Erythroblast (primary cell): Measurements from ENCODE around the gene FARSB.

Experiments
- GATA1 ChIP-seq: IDR thresholded peaks from 2 replicates; pipeline ENCODE4 v1.6.1; 2011; ENCODE audit warnings: low read depth, mild to moderate bottlenecking, control low read depth, low read length, moderate library complexity
- POLR2A ChIP-seq: IDR thresholded peaks from 2 replicates; pipeline ENCODE4 v1.6.1; 2011; ENCODE audit warnings: mild to moderate bottlenecking, low read length

DNA sequence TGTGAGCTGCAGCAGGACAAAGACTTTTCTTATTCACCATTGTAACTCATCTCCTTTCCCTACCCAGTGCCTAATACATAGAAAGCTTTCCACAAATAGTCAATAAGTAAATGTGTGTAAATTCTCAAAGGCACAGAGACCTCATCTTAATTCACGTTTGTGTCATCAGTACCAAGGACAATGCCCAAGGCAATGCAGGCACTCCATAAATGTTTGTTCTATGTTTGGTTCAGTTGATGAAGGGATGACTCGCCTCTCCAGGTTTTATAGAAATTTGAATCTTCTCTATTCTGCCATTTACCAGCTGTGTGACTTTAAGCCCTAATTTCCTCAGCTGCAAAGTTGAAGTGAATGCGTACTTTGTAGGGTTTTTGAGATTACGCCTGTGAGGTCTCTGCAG is 13.5 kb upstream of the FARSB start:
- TF ChIP-seq POLR2A (no peak), GATA1 (no peak)
